Endodermal cell (in vitro differentiated cells): ENCODE measurements around the gene CPAMD8. TPM values are rescaled to one million over a fixed set of nuclear protein-coding genes. Genes with fewer than 3 reads are reported as not detected.
"Not testable (repeated sequence)": the region's sequence is repeated elsewhere in the genome, so short reads cannot be mapped to it uniquely, and the experiment has no call there.

Experiments used
- DNase-seq: peaks from one replicate; pipeline ENCODE4 v3.0.0-alpha.2; 2017
- H3K27ac ChIP-seq: 2 replicates; pipeline ENCODE4 v1.5.1; 2013; ENCODE audit warnings: mild to moderate bottlenecking, low read depth, low read length, moderate library complexity
- H3K27me3 ChIP-seq: 2 replicates; pipeline ENCODE4 v1.6.1; 2013; ENCODE audit warnings: mild to moderate bottlenecking, low read length, moderate library complexity; ENCODE audit not compliant: insufficient read depth, control insufficient read depth, poor library complexity, severe bottlenecking
- H3K36me3 ChIP-seq: 2 replicates; pipeline ENCODE4 v1.7.0; 2013; ENCODE audit warnings: mild to moderate bottlenecking, low read length, moderate library complexity; ENCODE audit not compliant: control insufficient read depth, insufficient read depth
- H3K4me1 ChIP-seq: one replicate; pipeline ENCODE4 v1.7.0; 2013; ENCODE audit warnings: low read length; ENCODE audit not compliant: control insufficient read depth, insufficient read depth
- H3K4me3 ChIP-seq: 2 replicates; pipeline ENCODE4 v1.5.1; 2013; ENCODE audit warnings: mild to moderate bottlenecking, low read length, moderate library complexity
- H3K9ac ChIP-seq: 2 replicates; pipeline ENCODE4 v1.6.1; 2013; ENCODE audit warnings: mild to moderate bottlenecking, low read length, moderate library complexity; ENCODE audit not compliant: poor library complexity, severe bottlenecking; ENCODE audit errors: extremely low read depth
- H3K9me3 ChIP-seq: 2 replicates; pipeline ENCODE4 v1.6.1; 2013; ENCODE audit warnings: mild to moderate bottlenecking, low read length, moderate library complexity; ENCODE audit not compliant: control insufficient read depth
- H3K27ac Mint-ChIP-seq: 2 replicates; pipeline ENCODE4 v1.8.0; 2020; ENCODE audit warnings: mixed read lengths
- H3K27me3 Mint-ChIP-seq: 2 replicates; pipeline ENCODE4 v1.8.0; 2021; ENCODE audit warnings: mild to moderate bottlenecking, mixed read lengths; ENCODE audit not compliant: insufficient read depth
- H3K36me3 Mint-ChIP-seq: 2 replicates; pipeline ENCODE4 v1.8.0; 2020; ENCODE audit warnings: low read depth, mixed read lengths
- H3K4me1 Mint-ChIP-seq: 2 replicates; pipeline ENCODE4 v1.8.0; 2020; ENCODE audit warnings: mixed read lengths
- H3K4me3 Mint-ChIP-seq: 2 replicates; pipeline ENCODE4 v1.8.0; 2020; ENCODE audit warnings: mild to moderate bottlenecking, moderate library complexity, mixed read lengths
- H3K9me3 Mint-ChIP-seq: 2 replicates; pipeline ENCODE4 v1.8.0; 2020; ENCODE audit warnings: mild to moderate bottlenecking, mixed read lengths
- CTCF ChIP-seq: fragments of 200-600 bp; sonication (generic); conservative IDR thresholded peaks from 2 replicates; pipeline ENCODE4 v1.5.0; 2021; ENCODE audit warnings: antibody characterized with exemption, mild to moderate bottlenecking
- WGBS, 2 experiments: methylation state at CpG; one replicate each; pipeline versions ENCODE4 v1.1.5 to v1.1.7; 2013; ENCODE audit warnings: missing lambda C conversion rate in 2 of 2, mixed read lengths in 1 of 2; ENCODE audit not compliant: insufficient coverage in 1 of 2, insufficient read length in 1 of 2; 5-methylcytosine and 5-hydroxymethylcytosine counted together
- total RNA-seq, 2 donors: library from RNA; stranded (reverse); fragmentation: NEBNext Ultra II Directional in 1 of 2; extraction: Animal tissue kit (Norgen Biotek cat#: 25700) in 1 of 2; gene quantifications; 2 replicates in 1 of 2; 3 replicates in 1 of 2; pipeline ENCODE4 v1.2.1, GENCODE V29; 2021

Gene CPAMD8
- total RNA-seq, 2 donors from 2014 or later = 19.7 to 22.9 TPM

- H3K27ac Mint-ChIP-seq = no peak overlapping the region
- H3K4me1 Mint-ChIP-seq = peaks cover 5% of the 10 kb centered on the region
- H3K4me3 Mint-ChIP-seq = no peak overlapping the region
- DNase-seq = no peak
- H3K27ac ChIP-seq = no peak overlapping the region
- H3K4me3 ChIP-seq = no peak overlapping the region
- 91 to 100% methylated on average over 1 of the region's 1 CpG for WGBS, 2 experiments
- H3K9me3 ChIP-seq = peaks cover 16% of the 10 kb centered on the region
- H3K9me3 Mint-ChIP-seq = peaks cover 17% of the 10 kb centered on the region
- no peaks in the 10 kb centered on the region for H3K36me3 ChIP-seq
- TF ChIP-seq CTCF = no peak
- H3K27me3 Mint-ChIP-seq = peaks cover 11% of the 10 kb centered on the region
- H3K9ac ChIP-seq = no peak overlapping the region
- H3K27me3 ChIP-seq = peaks cover 11% of the 10 kb centered on the region
- H3K4me1 ChIP-seq = no peaks in the 10 kb centered on the region
- peaks cover 19% of the 10 kb centered on the region for H3K36me3 Mint-ChIP-seq
These were observed 5.3 kb downstream of the CPAMD8 start for GRCh38 chr19:17021328-17021727.

GRCh38 chr19:17020823-17021222 is 5.8 kb downstream of the CPAMD8 start:
- 93 to 100% methylated on average over 1 to 2 of the region's 2 CpGs for WGBS, 2 experiments
- Histone ChIP-seq H3K9ac (no peak overlapping the region), H3K27ac (no peak overlapping the region), H3K27me3 (peaks cover 7% of the 10 kb centered on the region), H3K36me3 (no peaks in the 10 kb centered on the region), H3K4me3 (no peak overlapping the region), H3K9me3 (peaks cover 16% of the 10 kb centered on the region), H3K4me1 (no peaks in the 10 kb centered on the region)
- no peak overlapping the region for H3K27ac Mint-ChIP-seq
- no peak overlapping the region for H3K4me3 Mint-ChIP-seq
- H3K36me3 Mint-ChIP-seq = peaks cover 19% of the 10 kb centered on the region
- peaks cover 1% of the 10 kb centered on the region for H3K4me1 Mint-ChIP-seq
- peaks cover 11% of the 10 kb centered on the region for H3K27me3 Mint-ChIP-seq
- no peak for TF ChIP-seq CTCF
- no peak for DNase-seq
- H3K9me3 Mint-ChIP-seq = peaks cover 17% of the 10 kb centered on the region

DNA sequence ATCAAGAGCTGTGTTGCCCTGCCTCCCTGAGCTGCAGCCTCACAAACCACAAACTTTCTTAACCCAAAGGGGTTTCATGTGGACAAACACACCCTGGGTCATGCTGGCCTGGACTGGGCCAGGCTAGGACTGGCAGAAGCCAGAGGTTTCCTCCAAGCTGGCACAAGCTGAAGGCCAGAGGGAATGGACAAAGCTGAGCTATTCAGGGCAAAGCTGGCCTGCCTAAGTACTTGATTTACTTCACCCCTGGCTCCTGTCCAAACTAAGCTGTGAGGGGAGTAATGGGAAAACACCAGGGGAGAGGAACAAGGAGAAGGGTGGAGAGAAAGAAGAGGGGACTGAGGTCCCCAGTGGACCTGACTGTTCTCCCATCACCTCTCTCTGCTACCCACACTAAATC is 6.2 kb downstream of the CPAMD8 start:
- peaks cover 7% of the 10 kb centered on the region for H3K27me3 Mint-ChIP-seq
- DNase-seq = no peak
- H3K4me3 Mint-ChIP-seq = no peak overlapping the region
- Histone ChIP-seq H3K36me3 (no peaks in the 10 kb centered on the region), H3K27me3 (peaks cover 2% of the 10 kb centered on the region), H3K4me1 (no peaks in the 10 kb centered on the region), H3K4me3 (no peak overlapping the region), H3K27ac (no peak overlapping the region), H3K9me3 (peaks cover 16% of the 10 kb centered on the region), H3K9ac (no peak overlapping the region)
- no peaks in the 10 kb centered on the region for H3K4me1 Mint-ChIP-seq
- peaks cover 19% of the 10 kb centered on the region for H3K36me3 Mint-ChIP-seq
- no peak for TF ChIP-seq CTCF
- peaks cover 17% of the 10 kb centered on the region for H3K9me3 Mint-ChIP-seq
- H3K27ac Mint-ChIP-seq = no peak overlapping the region

DNA sequence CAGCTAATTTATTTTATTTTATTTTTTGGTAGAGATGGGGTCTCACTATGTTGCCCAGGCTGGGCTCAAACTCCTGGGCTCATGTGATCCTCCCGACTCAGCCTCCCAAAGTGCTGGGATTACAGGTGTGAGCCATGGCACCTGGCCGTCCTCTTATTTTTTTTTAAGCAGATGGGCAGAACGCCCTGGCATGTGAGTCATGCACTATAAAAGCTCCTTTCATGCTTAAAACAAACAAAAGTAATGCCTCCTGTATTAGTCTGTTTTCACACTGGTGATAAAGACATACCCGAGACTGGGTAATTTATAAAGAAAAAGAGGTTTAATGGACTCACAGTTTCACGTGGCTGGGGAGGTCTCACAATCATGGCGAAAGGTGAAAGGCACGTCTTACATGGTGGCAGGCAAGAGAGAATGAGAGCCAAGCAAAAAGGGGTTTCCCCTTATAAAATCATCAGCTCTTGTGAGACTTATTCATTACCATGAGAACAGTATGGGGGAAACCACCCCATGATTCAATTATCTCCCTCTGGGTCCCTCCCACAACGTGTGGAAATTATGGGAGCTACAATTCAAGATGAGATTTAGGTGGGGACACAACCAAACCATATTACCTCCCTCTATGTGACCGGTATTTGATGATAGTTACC is 12.3 kb downstream of the CPAMD8 start:
- H3K4me1 Mint-ChIP-seq, H3K36me3 ChIP-seq, H3K4me3 Mint-ChIP-seq, H3K27ac ChIP-seq, H3K4me3 ChIP-seq, H3K4me1 ChIP-seq, H3K9ac ChIP-seq, H3K27me3 Mint-ChIP-seq, H3K9me3 ChIP-seq, H3K36me3 Mint-ChIP-seq, DNase-seq, H3K27me3 ChIP-seq, H3K27ac Mint-ChIP-seq, H3K9me3 Mint-ChIP-seq: not testable (repeated sequence)
- 85 to 91% methylated on average over 8 to 9 of the region's 9 CpGs for WGBS, 2 experiments
